HEK293 (cell line): ENCODE results near the gene ZNF350.

Experiments
- MYNN ChIP-seq: fragments of 450-650 bp; formaldehyde crosslinking; IDR thresholded peaks from 2 replicates; pipeline ENCODE4 v1.5.1; 2016; ENCODE audit warnings: missing biosample characterization, missing genetic modification characterization, borderline replicate concordance
- MZF1 ChIP-seq: fragments of 450-650 bp; formaldehyde crosslinking; IDR thresholded peaks from 2 replicates; pipeline ENCODE4 v1.5.1; 2017; ENCODE audit warnings: missing biosample characterization, missing genetic modification characterization, borderline replicate concordance
- YY1 ChIP-seq: fragments of 450-650 bp; formaldehyde crosslinking; IDR thresholded peaks from 2 replicates; pipeline ENCODE4 v1.5.1; 2018; ENCODE audit warnings: missing biosample characterization, missing genetic modification characterization
- ZNF350 ChIP-seq: fragments of 450-650 bp; formaldehyde crosslinking; IDR thresholded peaks from 2 replicates; pipeline ENCODE4 v1.5.0; 2017; ENCODE audit warnings: missing biosample characterization, mild to moderate bottlenecking, missing genetic modification characterization
- ZNF37A ChIP-seq: fragments of 450-650 bp; IDR thresholded peaks from 2 replicates; pipeline ENCODE4 v1.5.1; 2018; ENCODE audit warnings: missing biosample characterization, missing genetic modification characterization
- ZNF670 ChIP-seq: fragments of 450-650 bp; formaldehyde crosslinking; IDR thresholded peaks from 2 replicates; pipeline ENCODE4 v1.5.1; 2016; ENCODE audit warnings: missing biosample characterization, missing genetic modification characterization, low read depth
- TF ChIP-seq, protein P1 (sequence below): fragments of 450-650 bp; formaldehyde crosslinking; IDR thresholded peaks from 2 replicates; pipeline ENCODE4 v1.5.1; 2016; ENCODE audit warnings: missing biosample characterization, missing genetic modification characterization

DNA sequence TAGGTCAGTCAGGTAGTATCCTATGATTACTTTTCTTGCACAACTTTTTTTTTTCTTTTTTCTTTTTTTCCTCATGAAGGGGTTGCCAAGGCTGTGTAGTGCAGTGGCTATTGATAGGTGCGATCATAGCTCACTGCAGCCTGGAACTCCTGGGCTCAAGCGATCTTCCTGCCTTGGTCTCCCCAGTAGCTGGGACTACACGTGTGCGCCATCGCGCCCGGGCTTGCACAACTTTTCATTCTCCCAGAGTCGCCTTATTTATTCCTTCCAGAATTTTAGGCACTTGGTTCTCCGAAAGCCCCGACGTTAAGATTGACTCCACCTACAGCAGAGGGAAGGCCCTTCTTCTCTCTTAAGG, 60.2 kb downstream of the ZNF350 start:
- TF ChIP-seq MYNN (no peak), ZNF350 (tag by site-specific recombination) (no peak), ZNF670 (tag by site-specific recombination) (no peak), YY1 (no peak), ZNF37A (no peak), MZF1 (tag by site-specific recombination) (no peak)
- TF ChIP-seq, protein P1, sequence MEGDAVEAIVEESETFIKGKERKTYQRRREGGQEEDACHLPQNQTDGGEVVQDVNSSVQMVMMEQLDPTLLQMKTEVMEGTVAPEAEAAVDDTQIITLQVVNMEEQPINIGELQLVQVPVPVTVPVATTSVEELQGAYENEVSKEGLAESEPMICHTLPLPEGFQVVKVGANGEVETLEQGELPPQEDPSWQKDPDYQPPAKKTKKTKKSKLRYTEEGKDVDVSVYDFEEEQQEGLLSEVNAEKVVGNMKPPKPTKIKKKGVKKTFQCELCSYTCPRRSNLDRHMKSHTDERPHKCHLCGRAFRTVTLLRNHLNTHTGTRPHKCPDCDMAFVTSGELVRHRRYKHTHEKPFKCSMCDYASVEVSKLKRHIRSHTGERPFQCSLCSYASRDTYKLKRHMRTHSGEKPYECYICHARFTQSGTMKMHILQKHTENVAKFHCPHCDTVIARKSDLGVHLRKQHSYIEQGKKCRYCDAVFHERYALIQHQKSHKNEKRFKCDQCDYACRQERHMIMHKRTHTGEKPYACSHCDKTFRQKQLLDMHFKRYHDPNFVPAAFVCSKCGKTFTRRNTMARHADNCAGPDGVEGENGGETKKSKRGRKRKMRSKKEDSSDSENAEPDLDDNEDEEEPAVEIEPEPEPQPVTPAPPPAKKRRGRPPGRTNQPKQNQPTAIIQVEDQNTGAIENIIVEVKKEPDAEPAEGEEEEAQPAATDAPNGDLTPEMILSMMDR: no peak
